Thyroid gland (tissue), 4 donors: ENCODE results near the gene LEF1.

Source experiments
- POLR2A ChIP-seq, 2 donors: fragments of 450-650 bp; IDR thresholded peaks; one replicate each; pipeline ENCODE4 v1.6.1; 2017; ENCODE audit warnings: antibody characterized with exemption in 2 of 2, mild to moderate bottlenecking in 2 of 2, moderate library complexity in 1 of 2
- TF ChIP-seq, protein P1 (sequence below), 6 experiments: fragments of 200-600 bp in 3 of 6; fragments of 450-650 bp in 3 of 6; sonication (generic) in 3 of 6; IDR thresholded peaks; one replicate each; pipeline ENCODE4 v1.5.1; 2016 to 2019; ENCODE audit warnings: antibody characterized with exemption in 6 of 6, mild to moderate bottlenecking in 2 of 6, inconsistent platforms in 1 of 6, moderate library complexity in 1 of 6

DNA sequence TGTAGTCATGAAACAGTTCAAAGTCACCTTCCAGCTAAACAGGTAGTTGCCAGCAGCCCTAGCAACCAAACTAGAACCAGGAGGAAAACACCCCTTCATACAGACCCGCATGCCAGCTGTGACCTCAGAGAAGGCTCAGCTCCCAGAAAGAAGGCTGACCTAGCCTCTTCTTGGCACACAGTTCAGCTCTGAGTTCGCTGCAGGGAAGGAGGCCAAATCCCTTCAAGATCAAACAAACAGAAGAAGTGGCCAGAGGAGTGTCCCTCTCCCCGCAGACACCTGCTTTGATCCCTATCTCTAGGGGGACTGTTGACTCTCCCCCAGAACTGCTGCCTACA is 123.1 kb downstream of the LEF1 start:
- TF ChIP-seq, protein P1, sequence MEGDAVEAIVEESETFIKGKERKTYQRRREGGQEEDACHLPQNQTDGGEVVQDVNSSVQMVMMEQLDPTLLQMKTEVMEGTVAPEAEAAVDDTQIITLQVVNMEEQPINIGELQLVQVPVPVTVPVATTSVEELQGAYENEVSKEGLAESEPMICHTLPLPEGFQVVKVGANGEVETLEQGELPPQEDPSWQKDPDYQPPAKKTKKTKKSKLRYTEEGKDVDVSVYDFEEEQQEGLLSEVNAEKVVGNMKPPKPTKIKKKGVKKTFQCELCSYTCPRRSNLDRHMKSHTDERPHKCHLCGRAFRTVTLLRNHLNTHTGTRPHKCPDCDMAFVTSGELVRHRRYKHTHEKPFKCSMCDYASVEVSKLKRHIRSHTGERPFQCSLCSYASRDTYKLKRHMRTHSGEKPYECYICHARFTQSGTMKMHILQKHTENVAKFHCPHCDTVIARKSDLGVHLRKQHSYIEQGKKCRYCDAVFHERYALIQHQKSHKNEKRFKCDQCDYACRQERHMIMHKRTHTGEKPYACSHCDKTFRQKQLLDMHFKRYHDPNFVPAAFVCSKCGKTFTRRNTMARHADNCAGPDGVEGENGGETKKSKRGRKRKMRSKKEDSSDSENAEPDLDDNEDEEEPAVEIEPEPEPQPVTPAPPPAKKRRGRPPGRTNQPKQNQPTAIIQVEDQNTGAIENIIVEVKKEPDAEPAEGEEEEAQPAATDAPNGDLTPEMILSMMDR (IDR thresholded peaks at IDR 0.05) = no peak
- TF ChIP-seq POLR2A (IDR thresholded peaks at IDR 0.05) = no peak
